Measurements from ENCODE around the gene TFIP11.

DNA sequence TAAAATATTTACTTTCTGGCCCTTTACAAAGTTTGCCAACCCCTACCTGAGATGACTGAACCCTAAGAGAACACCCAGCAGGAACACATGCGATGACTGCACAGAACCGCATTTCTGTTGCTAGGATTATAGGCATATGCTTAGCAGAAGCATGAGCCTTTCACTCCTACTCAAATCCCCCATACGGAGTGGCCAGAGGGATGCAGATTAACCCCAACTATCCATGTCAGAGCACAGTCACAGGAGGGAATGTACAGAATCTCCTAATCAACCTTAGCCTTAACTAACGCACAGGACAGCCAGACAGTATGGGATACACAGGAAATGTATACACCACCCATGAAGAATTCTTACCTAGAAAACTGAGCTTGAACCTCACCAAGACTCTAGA is 34.9 kb downstream of the TFIP11 start:
- TF ChIP-seq ZNF701 (tag by site-specific recombination; IDR thresholded peaks at IDR 0.05) (no peak), ZNF785 (tag by site-specific recombination; IDR thresholded peaks at IDR 0.05) (no peak), MYNN (tag by site-specific recombination; IDR thresholded peaks at IDR 0.05; ENCODE audit: borderline replicate concordance) (no peak), ATF2 (tag by site-specific recombination; IDR thresholded peaks at IDR 0.05; ENCODE audit: low read depth) (no peak), TCF7L2 (IDR thresholded peaks at IDR 0.05; ENCODE audit: borderline replicate concordance, low read depth, low read length) (no peak), CTCF (tag by site-specific recombination; IDR thresholded peaks at IDR 0.05) (no peak), KLF8 (tag by site-specific recombination; IDR thresholded peaks at IDR 0.05) (no peak), ZNF558 (tag by site-specific recombination; IDR thresholded peaks at IDR 0.05) (no peak)
- TF ChIP-seq, protein P1, sequence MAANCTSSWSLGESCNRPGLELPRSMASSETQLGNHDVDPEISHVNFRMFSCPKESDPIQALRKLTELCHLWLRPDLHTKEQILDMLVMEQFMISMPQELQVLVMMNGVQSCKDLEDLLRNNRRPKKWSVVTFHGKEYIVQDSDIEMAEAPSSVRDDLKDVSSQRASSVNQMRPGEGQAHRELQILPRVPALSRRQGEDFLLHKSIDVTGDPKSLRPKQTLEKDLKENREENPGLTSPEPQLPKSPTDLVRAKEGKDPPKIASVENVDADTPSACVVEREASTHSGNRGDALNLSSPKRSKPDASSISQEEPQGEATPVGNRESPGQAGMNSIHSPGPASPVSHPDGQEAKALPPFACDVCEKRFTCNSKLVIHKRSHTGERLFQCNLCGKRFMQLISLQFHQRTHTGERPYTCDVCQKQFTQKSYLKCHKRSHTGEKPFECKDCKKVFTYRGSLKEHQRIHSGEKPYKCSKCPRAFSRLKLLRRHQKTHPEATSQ (tag by site-specific recombination; IDR thresholded peaks at IDR 0.05), result no peak

Data from HEK293 (cell line).